ENCODE measurements around the gene OSBPL10. TPM values are rescaled to one million over a fixed set of nuclear protein-coding genes. Genes with fewer than 3 reads are reported as not detected.

The OSBPL10 gene
- total RNA-seq, 2 donors from 2014 or later, result 0.17 to 2.9 TPM

- H3K27me3 Mint-ChIP-seq, result peaks cover 46 to 71% of the 10 kb centered on the region in 2 donors
- no peak overlapping the region for H3K4me3 Mint-ChIP-seq
- no peak for ATAC-seq
- DNase-seq (ENCODE audit: low spot score), result no peak
- H3K9me3 Mint-ChIP-seq, result no peaks in the 10 kb centered on the region
- no peaks in the 10 kb centered on the region for H3K36me3 Mint-ChIP-seq
- peaks cover 0 to 7% of the 10 kb centered on the region in 2 donors for H3K4me1 Mint-ChIP-seq (ENCODE audit: low read depth in 2 of 2)
- no peak overlapping the region for H3K27ac Mint-ChIP-seq
These were observed 2.5 kb downstream of the OSBPL10 start for GRCh38 chr3:31978553-31978952.

GRCh38 chr3:31977736-31978135, 3.3 kb downstream of the OSBPL10 start:
- peaks cover 0 to 7% of the 10 kb centered on the region in 2 donors for H3K4me1 Mint-ChIP-seq (ENCODE audit: low read depth in 2 of 2)

GRCh38 chr3:31976302-31976701, 4.8 kb downstream of the OSBPL10 start:
- ATAC-seq (no peak), DNase-seq (ENCODE audit: low spot score) (no peak)
- Mint-ChIP-seq H3K4me3 (no peak overlapping the region), H3K27me3 (peaks cover 32 to 55% of the 10 kb centered on the region in 2 donors), H3K27ac (no peak overlapping the region), H3K36me3 (no peaks in the 10 kb centered on the region), H3K4me1 (ENCODE audit: low read depth in 2 of 2) (peaks cover 0 to 4% of the 10 kb centered on the region in 2 donors), H3K9me3 (no peaks in the 10 kb centered on the region)

More at GRCh38 chr3:31977736-31978135, 3.3 kb downstream of the OSBPL10 start:
- Mint-ChIP-seq H3K27ac (no peak overlapping the region), H3K4me3 (no peak overlapping the region), H3K9me3 (no peaks in the 10 kb centered on the region), H3K27me3 (peaks cover 38 to 64% of the 10 kb centered on the region in 2 donors), H3K36me3 (no peaks in the 10 kb centered on the region)
- no peak for ATAC-seq
- no peak for DNase-seq (ENCODE audit: low spot score)

- H3K4me3 Mint-ChIP-seq, result no peak overlapping the region
- H3K36me3 Mint-ChIP-seq, result no peaks in the 10 kb centered on the region
- DNase-seq (ENCODE audit: low spot score) (no peak), ATAC-seq (no peak)
- no peaks in the 10 kb centered on the region for H3K9me3 Mint-ChIP-seq
- no peak overlapping the region for H3K27ac Mint-ChIP-seq
- peaks cover 28 to 55% of the 10 kb centered on the region in 2 donors for H3K27me3 Mint-ChIP-seq
- H3K4me1 Mint-ChIP-seq (ENCODE audit: low read depth in 2 of 2), result no peaks in the 10 kb centered on the region
These were observed 6.1 kb downstream of the OSBPL10 start for GRCh38 chr3:31974964-31975363.

GRCh38 chr3:31974471-31974870, 6.6 kb downstream of the OSBPL10 start:
- ATAC-seq, result no peak
- Mint-ChIP-seq H3K27me3 (peaks cover 25 to 51% of the 10 kb centered on the region in 2 donors), H3K36me3 (no peaks in the 10 kb centered on the region), H3K4me1 (ENCODE audit: low read depth in 2 of 2) (no peaks in the 10 kb centered on the region), H3K9me3 (no peaks in the 10 kb centered on the region), H3K4me3 (no peak overlapping the region), H3K27ac (no peak overlapping the region)
- no peak for DNase-seq (ENCODE audit: low spot score)

GRCh38 chr3:31973837-31974236, 7.2 kb downstream of the OSBPL10 start:
- Mint-ChIP-seq H3K4me3 (no peak overlapping the region), H3K27me3 (peaks cover 19 to 44% of the 10 kb centered on the region in 2 donors), H3K4me1 (ENCODE audit: low read depth in 2 of 2) (no peaks in the 10 kb centered on the region), H3K27ac (no peak overlapping the region), H3K9me3 (no peaks in the 10 kb centered on the region), H3K36me3 (no peaks in the 10 kb centered on the region)
- DNase-seq (ENCODE audit: low spot score) (no peak), ATAC-seq (no peak)

GRCh38 chr3:31973081-31973480, 8.0 kb downstream of the OSBPL10 start:
- ATAC-seq (no peak), DNase-seq (ENCODE audit: low spot score) (no peak)
- no peak overlapping the region for H3K4me3 Mint-ChIP-seq
- no peaks in the 10 kb centered on the region for H3K36me3 Mint-ChIP-seq
- no peaks in the 10 kb centered on the region for H3K4me1 Mint-ChIP-seq (ENCODE audit: low read depth in 2 of 2)
- peaks cover 14 to 37% of the 10 kb centered on the region in 2 donors for H3K27me3 Mint-ChIP-seq
- no peaks in the 10 kb centered on the region for H3K9me3 Mint-ChIP-seq
- H3K27ac Mint-ChIP-seq, result no peak overlapping the region

- Mint-ChIP-seq H3K4me3 (no peak overlapping the region), H3K9me3 (no peaks in the 10 kb centered on the region), H3K27ac (no peak overlapping the region), H3K27me3 (peaks cover 6 to 22% of the 10 kb centered on the region in 2 donors), H3K4me1 (ENCODE audit: low read depth in 2 of 2) (no peaks in the 10 kb centered on the region), H3K36me3 (no peaks in the 10 kb centered on the region)
- ATAC-seq (no peak), DNase-seq (ENCODE audit: low spot score) (no peak)
These were observed 9.5 kb downstream of the OSBPL10 start for GRCh38 chr3:31971607-31972006.

GRCh38 chr3:31968927-31969418, 12.1 kb downstream of the OSBPL10 start:
- Mint-ChIP-seq H3K36me3 (no peaks in the 10 kb centered on the region), H3K4me3 (no peak overlapping the region), H3K9me3 (no peaks in the 10 kb centered on the region), H3K27ac (no peak overlapping the region), H3K4me1 (ENCODE audit: low read depth in 2 of 2) (no peaks in the 10 kb centered on the region), H3K27me3 (peaks cover 2 to 7% of the 10 kb centered on the region in 2 donors)
- ATAC-seq, result no peak
- DNase-seq (ENCODE audit: low spot score), result no peak

- no peaks in the 10 kb centered on the region for H3K9me3 Mint-ChIP-seq
- ATAC-seq, result no peak
- H3K4me3 Mint-ChIP-seq, result no peak overlapping the region
- H3K27me3 Mint-ChIP-seq, result peaks cover 4 to 7% of the 10 kb centered on the region in 2 donors
- no peaks in the 10 kb centered on the region for H3K4me1 Mint-ChIP-seq (ENCODE audit: low read depth in 2 of 2)
- no peak overlapping the region for H3K27ac Mint-ChIP-seq
- no peak for DNase-seq (ENCODE audit: low spot score)
- no peaks in the 10 kb centered on the region for H3K36me3 Mint-ChIP-seq
These were observed 12.6 kb downstream of the OSBPL10 start for GRCh38 chr3:31968369-31968926.

- H3K27ac Mint-ChIP-seq, result no peak overlapping the region
- no peak overlapping the region for H3K4me3 Mint-ChIP-seq
- H3K4me1 Mint-ChIP-seq (ENCODE audit: low read depth in 2 of 2), result no peaks in the 10 kb centered on the region
- H3K36me3 Mint-ChIP-seq, result no peaks in the 10 kb centered on the region
- ATAC-seq (no peak), DNase-seq (ENCODE audit: low spot score) (no peak)
- peaks cover 7% of the 10 kb centered on the region in 2 donors for H3K27me3 Mint-ChIP-seq
- no peaks in the 10 kb centered on the region for H3K9me3 Mint-ChIP-seq
These were observed 13.5 kb downstream of the OSBPL10 start for GRCh38 chr3:31967592-31967991.

GRCh38 chr3:31966978-31967591, 14.0 kb downstream of the OSBPL10 start:
- DNase-seq (ENCODE audit: low spot score) (no peak), ATAC-seq (no peak)
- H3K36me3 Mint-ChIP-seq, result no peaks in the 10 kb centered on the region
- peaks cover 7% of the 10 kb centered on the region in 2 donors for H3K27me3 Mint-ChIP-seq
- no peak overlapping the region for H3K27ac Mint-ChIP-seq
- H3K4me1 Mint-ChIP-seq (ENCODE audit: low read depth in 2 of 2), result no peaks in the 10 kb centered on the region
- H3K9me3 Mint-ChIP-seq, result no peaks in the 10 kb centered on the region
- H3K4me3 Mint-ChIP-seq, result no peak overlapping the region

- no peak overlapping the region for H3K27ac Mint-ChIP-seq
- no peaks in the 10 kb centered on the region for H3K36me3 Mint-ChIP-seq
- DNase-seq (ENCODE audit: low spot score) (no peak), ATAC-seq (no peak)
- no peak overlapping the region for H3K4me3 Mint-ChIP-seq
- H3K9me3 Mint-ChIP-seq, result no peaks in the 10 kb centered on the region
- peaks cover 7 to 14% of the 10 kb centered on the region in 2 donors for H3K27me3 Mint-ChIP-seq
- H3K4me1 Mint-ChIP-seq (ENCODE audit: low read depth in 2 of 2), result no peaks in the 10 kb centered on the region
These were observed 18.3 kb downstream of the OSBPL10 start for GRCh38 chr3:31962801-31963205.

- DNase-seq (ENCODE audit: low spot score), result no peak
- H3K9me3 Mint-ChIP-seq, result no peaks in the 10 kb centered on the region
- H3K36me3 Mint-ChIP-seq, result no peaks in the 10 kb centered on the region
- H3K27ac Mint-ChIP-seq, result no peak overlapping the region
- ATAC-seq, result no peak
- H3K4me3 Mint-ChIP-seq, result no peak overlapping the region
- H3K4me1 Mint-ChIP-seq (ENCODE audit: low read depth in 2 of 2), result no peaks in the 10 kb centered on the region
- H3K27me3 Mint-ChIP-seq, result peaks cover 7 to 14% of the 10 kb centered on the region in 2 donors
These were observed 20.1 kb downstream of the OSBPL10 start for GRCh38 chr3:31960793-31961431.

All from natural killer cell treated with Interleukin-12 subunit alpha and Interleukin-12 subunit beta and Interleukin-15 and Interleukin-18, amount 100 ng/mL, for 72 hours (primary cell).